HEK293 (cell line): ENCODE measurements around the gene SHANK2.

ENCODE experiments used
- KLF9 ChIP-seq: fragments of 450-650 bp; formaldehyde crosslinking; IDR thresholded peaks from 2 replicates; pipeline ENCODE4 v1.5.1; 2016; ENCODE audit warnings: missing biosample characterization, missing genetic modification characterization, low read depth
- ZBTB1 ChIP-seq: fragments of 450-650 bp; formaldehyde crosslinking; IDR thresholded peaks from 2 replicates; pipeline ENCODE4 v1.5.1; 2016; ENCODE audit warnings: missing biosample characterization, missing genetic modification characterization
- ZNF239 ChIP-seq: fragments of 450-650 bp; formaldehyde crosslinking; IDR thresholded peaks from 2 replicates; pipeline ENCODE4 v1.5.1; 2016; ENCODE audit warnings: missing biosample characterization, missing genetic modification characterization
- ZNF394 ChIP-seq: fragments of 450-650 bp; formaldehyde crosslinking; IDR thresholded peaks from 2 replicates; pipeline ENCODE4 v1.5.1; 2016; ENCODE audit warnings: missing biosample characterization, missing genetic modification characterization, mild to moderate bottlenecking, moderate library complexity, borderline replicate concordance
- TF ChIP-seq, protein P1 (sequence below): fragments of 450-650 bp; formaldehyde crosslinking; IDR thresholded peaks from 2 replicates; pipeline ENCODE4 v1.5.1; 2016; ENCODE audit warnings: missing biosample characterization, missing genetic modification characterization
- TF ChIP-seq, protein P2 (sequence below): fragments of 450-650 bp; formaldehyde crosslinking; IDR thresholded peaks from 2 replicates; pipeline ENCODE4 v1.5.1; 2016; ENCODE audit warnings: missing biosample characterization, missing genetic modification characterization
- TF ChIP-seq, protein P3 (sequence below): fragments of 450-650 bp; formaldehyde crosslinking; IDR thresholded peaks from 2 replicates; pipeline ENCODE4 v1.5.1; 2016; ENCODE audit warnings: missing biosample characterization, missing genetic modification characterization

DNA sequence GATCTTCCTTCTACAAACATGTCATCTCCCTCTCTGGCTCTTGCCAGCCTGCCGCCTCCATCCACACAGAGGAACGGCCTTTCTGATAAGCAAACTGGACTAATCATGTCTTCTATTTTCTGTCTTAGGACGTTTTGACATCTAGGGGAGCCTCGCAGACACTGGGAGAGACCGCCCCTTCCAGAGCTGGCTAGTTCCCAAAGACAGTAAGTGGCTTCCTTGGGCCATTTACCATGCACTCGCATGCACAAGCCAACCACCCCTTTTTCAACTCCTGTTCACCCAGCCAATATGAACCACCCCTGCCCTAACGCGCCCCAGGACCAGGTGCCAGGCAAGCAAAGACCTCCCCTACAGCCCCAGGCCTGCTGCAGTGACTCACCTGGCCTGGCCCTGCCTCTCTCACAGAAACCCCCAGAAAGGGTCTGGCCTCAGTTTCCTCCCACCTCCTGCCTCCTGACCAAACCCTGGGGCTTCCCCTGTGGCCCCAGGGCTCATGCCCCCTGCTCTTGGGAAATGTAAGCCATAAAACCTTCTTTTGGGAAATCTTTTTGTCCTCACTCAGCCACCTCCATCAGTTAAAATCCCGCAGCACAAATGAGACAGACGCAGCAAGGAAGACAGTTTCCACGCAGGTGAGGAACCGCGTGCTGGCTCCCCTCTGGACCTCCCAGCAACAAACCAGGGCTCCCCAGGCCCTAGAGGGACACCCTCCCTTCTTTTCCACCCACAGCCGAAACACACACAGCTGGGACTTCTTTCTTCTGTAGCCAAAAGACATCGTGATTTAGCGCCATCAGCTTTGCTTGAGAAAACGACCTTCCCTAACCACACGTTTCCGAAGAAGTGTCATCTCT is 38.5 kb downstream of the SHANK2 start:
- TF ChIP-seq ZNF394 (tag by site-specific recombination) = no peak
- TF ChIP-seq, protein P1, sequence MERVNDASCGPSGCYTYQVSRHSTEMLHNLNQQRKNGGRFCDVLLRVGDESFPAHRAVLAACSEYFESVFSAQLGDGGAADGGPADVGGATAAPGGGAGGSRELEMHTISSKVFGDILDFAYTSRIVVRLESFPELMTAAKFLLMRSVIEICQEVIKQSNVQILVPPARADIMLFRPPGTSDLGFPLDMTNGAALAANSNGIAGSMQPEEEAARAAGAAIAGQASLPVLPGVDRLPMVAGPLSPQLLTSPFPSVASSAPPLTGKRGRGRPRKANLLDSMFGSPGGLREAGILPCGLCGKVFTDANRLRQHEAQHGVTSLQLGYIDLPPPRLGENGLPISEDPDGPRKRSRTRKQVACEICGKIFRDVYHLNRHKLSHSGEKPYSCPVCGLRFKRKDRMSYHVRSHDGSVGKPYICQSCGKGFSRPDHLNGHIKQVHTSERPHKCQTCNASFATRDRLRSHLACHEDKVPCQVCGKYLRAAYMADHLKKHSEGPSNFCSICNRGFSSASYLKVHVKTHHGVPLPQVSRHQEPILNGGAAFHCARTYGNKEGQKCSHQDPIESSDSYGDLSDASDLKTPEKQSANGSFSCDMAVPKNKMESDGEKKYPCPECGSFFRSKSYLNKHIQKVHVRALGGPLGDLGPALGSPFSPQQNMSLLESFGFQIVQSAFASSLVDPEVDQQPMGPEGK (tag by site-specific recombination) = no peak
- TF ChIP-seq KLF9 (tag by site-specific recombination) = no peak
- no peak for TF ChIP-seq ZNF239 (tag by site-specific recombination)
- TF ChIP-seq, protein P2, sequence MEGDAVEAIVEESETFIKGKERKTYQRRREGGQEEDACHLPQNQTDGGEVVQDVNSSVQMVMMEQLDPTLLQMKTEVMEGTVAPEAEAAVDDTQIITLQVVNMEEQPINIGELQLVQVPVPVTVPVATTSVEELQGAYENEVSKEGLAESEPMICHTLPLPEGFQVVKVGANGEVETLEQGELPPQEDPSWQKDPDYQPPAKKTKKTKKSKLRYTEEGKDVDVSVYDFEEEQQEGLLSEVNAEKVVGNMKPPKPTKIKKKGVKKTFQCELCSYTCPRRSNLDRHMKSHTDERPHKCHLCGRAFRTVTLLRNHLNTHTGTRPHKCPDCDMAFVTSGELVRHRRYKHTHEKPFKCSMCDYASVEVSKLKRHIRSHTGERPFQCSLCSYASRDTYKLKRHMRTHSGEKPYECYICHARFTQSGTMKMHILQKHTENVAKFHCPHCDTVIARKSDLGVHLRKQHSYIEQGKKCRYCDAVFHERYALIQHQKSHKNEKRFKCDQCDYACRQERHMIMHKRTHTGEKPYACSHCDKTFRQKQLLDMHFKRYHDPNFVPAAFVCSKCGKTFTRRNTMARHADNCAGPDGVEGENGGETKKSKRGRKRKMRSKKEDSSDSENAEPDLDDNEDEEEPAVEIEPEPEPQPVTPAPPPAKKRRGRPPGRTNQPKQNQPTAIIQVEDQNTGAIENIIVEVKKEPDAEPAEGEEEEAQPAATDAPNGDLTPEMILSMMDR (tag by site-specific recombination) = no peak
- TF ChIP-seq, protein P3, sequence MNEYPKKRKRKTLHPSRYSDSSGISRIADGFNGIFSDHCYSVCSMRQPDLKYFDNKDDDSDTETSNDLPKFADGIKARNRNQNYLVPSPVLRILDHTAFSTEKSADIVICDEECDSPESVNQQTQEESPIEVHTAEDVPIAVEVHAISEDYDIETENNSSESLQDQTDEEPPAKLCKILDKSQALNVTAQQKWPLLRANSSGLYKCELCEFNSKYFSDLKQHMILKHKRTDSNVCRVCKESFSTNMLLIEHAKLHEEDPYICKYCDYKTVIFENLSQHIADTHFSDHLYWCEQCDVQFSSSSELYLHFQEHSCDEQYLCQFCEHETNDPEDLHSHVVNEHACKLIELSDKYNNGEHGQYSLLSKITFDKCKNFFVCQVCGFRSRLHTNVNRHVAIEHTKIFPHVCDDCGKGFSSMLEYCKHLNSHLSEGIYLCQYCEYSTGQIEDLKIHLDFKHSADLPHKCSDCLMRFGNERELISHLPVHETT = no peak
- no peak for TF ChIP-seq ZBTB1 (tag by site-specific recombination)
